ENCODE data around the gene SULT6B1. TPM values are rescaled to one million over a fixed set of nuclear protein-coding genes. Genes with fewer than 3 reads are reported as not detected.
"Not testable (repeated sequence)": the region's sequence is repeated elsewhere in the genome, so short reads cannot be mapped to it uniquely, and the experiment has no call there.

The SULT6B1 gene
- polyA plus RNA-seq, 4 donors = not detected

- DNase-seq (ENCODE audit: low read depth in 4 of 4, low spot score in 3 of 4) = peak; percentile 72 to 87 (median 76)
Observed at GRCh38 chr2:37196320-37197195, 8.1 kb upstream of the SULT6B1 start, which contains the start of gene CEBPZOS. Gene CEBPZOS, plus strand, starts transcription at chr2:37196496. Its CDS starts 3,209 bp downstream, at chr2:37199705.

- not testable (repeated sequence) for DNase-seq (ENCODE audit: low read depth in 4 of 4, low spot score in 3 of 4)
Observed at GRCh38 chr2:37195862-37196319, 7.4 kb upstream of the SULT6B1 start.

GRCh38 chr2:37192551-37192950 lies 4.1 kb upstream of the SULT6B1 start:
- no peak for DNase-seq (ENCODE audit: low read depth in 4 of 4, low spot score in 3 of 4)

- DNase-seq (ENCODE audit: low read depth in 4 of 4, low spot score in 3 of 4) = no peak
Observed at GRCh38 chr2:37191747-37192146, 3.3 kb upstream of the SULT6B1 start.

- no peak for DNase-seq (ENCODE audit: low read depth in 4 of 4, low spot score in 3 of 4)
Observed at GRCh38 chr2:37191253-37191652, 2.8 kb upstream of the SULT6B1 start.

GRCh38 chr2:37190290-37190689 lies 1.8 kb upstream of the SULT6B1 start:
- DNase-seq (ENCODE audit: low read depth in 4 of 4, low spot score in 3 of 4) = no peak

- no peak for DNase-seq (ENCODE audit: low read depth in 4 of 4, low spot score in 3 of 4)
Observed at GRCh38 chr2:37189452-37190153, 1.1 kb upstream of the SULT6B1 start.

GRCh38 chr2:37181726-37182684 lies 6.5 kb downstream of the SULT6B1 start:
- no peak for DNase-seq (ENCODE audit: low read depth in 4 of 4, low spot score in 3 of 4)

- DNase-seq (ENCODE audit: low read depth in 4 of 4, low spot score in 3 of 4) = no peak
Observed at GRCh38 chr2:37180640-37181039, 7.8 kb downstream of the SULT6B1 start.

GRCh38 chr2:37180006-37180639 lies 8.3 kb downstream of the SULT6B1 start:
- DNase-seq (ENCODE audit: low read depth in 4 of 4, low spot score in 3 of 4) = no peak

- no peak for DNase-seq (ENCODE audit: low read depth in 4 of 4, low spot score in 3 of 4)
Observed at GRCh38 chr2:37173741-37174140, 14.7 kb downstream of the SULT6B1 start.

GRCh38 chr2:37171624-37171950 lies 16.9 kb downstream of the SULT6B1 start:
- DNase-seq (ENCODE audit: low read depth in 4 of 4, low spot score in 3 of 4) = no peak

GRCh38 chr2:37168217-37168981 lies 20.1 kb downstream of the SULT6B1 start:
- DNase-seq (ENCODE audit: low read depth in 4 of 4, low spot score in 3 of 4) = peak in 2 of 4 donors; percentile 5 to 12

GRCh38 chr2:37167636-37168180 lies 20.8 kb downstream of the SULT6B1 start:
- DNase-seq (ENCODE audit: low read depth in 4 of 4, low spot score in 3 of 4) = no peak

GRCh38 chr2:37164757-37165156 lies 23.7 kb downstream of the SULT6B1 start:
- no peak for DNase-seq (ENCODE audit: low read depth in 4 of 4, low spot score in 3 of 4)

GRCh38 chr2:37156857-37157714 lies 31.4 kb downstream of the SULT6B1 start, which contains the start of gene EIF2AK2:
Gene EIF2AK2, minus strand, starts transcription at chr2:37156980. Its CDS starts 9,174 bp downstream, at chr2:37147806.
- DNase-seq (ENCODE audit: low read depth in 4 of 4, low spot score in 3 of 4) = peak in 3 of 4 donors; percentile 41 to 61 (median 61)

GRCh38 chr2:37156071-37156856 lies 32.2 kb downstream of the SULT6B1 start:
- peak in 3 of 4 donors; percentile 53 to 64 (median 58) for DNase-seq (ENCODE audit: low read depth in 4 of 4, low spot score in 3 of 4)
